Activated naive CD8-positive, alpha-beta T cell treated with anti-CD3 and anti-CD28 coated beads, Interleukin-2, amount 10 ng/mL, durations not matched to agents 7 days and 5 days (primary cell): ENCODE measurements around the gene ADSS1. TPM values are rescaled to one million over a fixed set of nuclear protein-coding genes. Genes with fewer than 3 reads are reported as not detected.
A peak's percentile ranks its signal among the peaks of the same experiment; 100 is the strongest.

Experiments
- ATAC-seq: fragments of 150-1000 bp; cut with Tn5 transposase; one replicate; pipeline ENCODE4 v1.10.0; 2021; ENCODE audit warnings: low read depth, moderate library complexity
- POLR2A ChIA-PET: fragments of 350-600 bp; sonication (Branson Sonifier 250); formaldehyde crosslinking; loops from one replicate; lab custom pipeline; 2021; ENCODE audit warnings: antibody characterized with exemption; lab: Charles Lee
- DNase-seq: peaks from one replicate; pipeline ENCODE4 v3.0.0; 2021
- H3K27ac Mint-ChIP-seq: one replicate; pipeline ENCODE4 v1.8.0; 2022; ENCODE audit warnings: mild to moderate bottlenecking, mixed read lengths
- H3K27me3 Mint-ChIP-seq: one replicate; pipeline ENCODE4 v1.8.0; 2022; ENCODE audit warnings: mild to moderate bottlenecking, moderate library complexity, mixed read lengths
- H3K36me3 Mint-ChIP-seq: one replicate; pipeline ENCODE4 v1.8.0; 2021; ENCODE audit warnings: mild to moderate bottlenecking, mixed read lengths
- H3K4me1 Mint-ChIP-seq: one replicate; pipeline ENCODE4 v1.8.0; 2021; ENCODE audit warnings: mixed read lengths
- H3K4me3 Mint-ChIP-seq: one replicate; pipeline ENCODE4 v1.8.0; 2022; ENCODE audit warnings: mild to moderate bottlenecking, moderate library complexity, mixed read lengths
- H3K9me3 Mint-ChIP-seq: one replicate; pipeline ENCODE4 v1.8.0; 2021; ENCODE audit warnings: mixed read lengths
- total RNA-seq, 2 experiments: library from RNA; stranded (reverse); gene quantifications; one replicate each; pipeline ENCODE4 v1.2.3, GENCODE V29; 2021

ADSS1 gene
- 1 to 10 TPM; 2.4 to 2.8 TPM for total RNA-seq

DNA sequence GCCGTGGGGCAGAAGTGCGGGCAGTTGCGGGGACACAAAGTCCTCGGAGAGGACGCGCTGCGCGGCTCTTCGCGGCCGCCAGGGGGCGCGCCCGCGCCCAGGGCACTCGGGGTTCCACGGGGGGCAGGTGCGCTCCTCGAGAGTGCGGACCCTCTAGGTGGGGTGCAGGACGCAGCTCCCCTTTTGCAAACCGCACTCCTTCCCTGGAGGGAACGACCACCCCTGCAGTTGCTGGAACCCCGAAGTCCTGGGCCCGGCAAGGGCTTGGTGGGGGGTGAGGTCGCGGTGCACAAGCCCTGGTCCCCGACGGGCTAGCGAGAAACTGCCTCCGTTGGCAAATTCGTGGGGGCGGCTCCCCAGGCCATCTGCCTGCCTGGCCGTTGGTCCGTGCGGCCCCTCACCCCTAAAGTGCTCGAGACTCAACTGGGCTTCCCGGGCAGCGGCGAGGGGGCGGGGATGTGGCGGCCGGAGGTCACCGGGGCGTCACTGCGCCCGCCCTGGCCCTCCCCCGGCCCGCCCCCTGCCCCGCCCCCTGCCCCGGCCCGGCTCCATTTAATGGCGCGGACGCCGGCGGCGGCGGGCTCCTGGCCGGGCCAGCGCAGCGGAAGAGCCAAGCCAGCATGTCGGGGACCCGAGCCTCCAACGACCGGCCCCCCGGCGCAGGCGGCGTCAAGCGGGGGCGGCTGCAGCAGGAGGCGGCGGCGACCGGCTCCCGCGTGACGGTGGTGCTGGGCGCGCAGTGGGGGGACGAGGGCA, at the start of gene ADSS1:
Gene ADSS1 (plus strand): TSS at position 579 of the 756 bp plus-strand sequence. CDS start 42 bp downstream, at position 621.
- Mint-ChIP-seq H3K27ac (no peak within 1 kb of the TSS), H3K36me3 (no peaks in the 10 kb centered on the region), H3K9me3 (no peaks in the 10 kb centered on the region), H3K4me3 (peak within 1 kb of the TSS; percentile 55), H3K4me1 (no peaks in the 10 kb centered on the region), H3K27me3 (no peaks in the 10 kb centered on the region)
- peak; percentile 86 for DNase-seq
- peak; percentile 70 for ATAC-seq
- POLR2A ChIA-PET, result no interaction called here

DNA sequence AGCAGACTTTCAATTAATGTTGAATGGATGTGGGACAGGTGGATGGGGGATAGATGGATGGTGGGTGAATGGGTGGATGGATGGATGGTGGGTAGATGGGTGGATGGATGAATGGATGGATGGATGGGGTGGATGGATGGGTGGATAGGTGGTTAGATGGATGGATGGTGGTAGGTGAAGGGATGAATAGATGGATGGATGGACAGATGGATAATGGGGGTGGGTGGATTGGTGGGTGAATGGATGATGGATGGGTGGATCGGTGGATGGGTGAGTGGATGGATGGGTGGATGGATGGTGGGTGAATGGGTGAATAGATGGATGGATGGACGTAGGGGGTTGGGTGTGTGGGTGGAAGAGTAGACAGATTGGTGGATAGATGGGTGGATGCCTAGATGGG, 48.6 kb upstream of the ADSS1 start:
- no peaks in the 10 kb centered on the region for H3K9me3 Mint-ChIP-seq
- H3K27ac Mint-ChIP-seq, result no peak overlapping the region
- POLR2A ChIA-PET, result no interaction called here

DNA sequence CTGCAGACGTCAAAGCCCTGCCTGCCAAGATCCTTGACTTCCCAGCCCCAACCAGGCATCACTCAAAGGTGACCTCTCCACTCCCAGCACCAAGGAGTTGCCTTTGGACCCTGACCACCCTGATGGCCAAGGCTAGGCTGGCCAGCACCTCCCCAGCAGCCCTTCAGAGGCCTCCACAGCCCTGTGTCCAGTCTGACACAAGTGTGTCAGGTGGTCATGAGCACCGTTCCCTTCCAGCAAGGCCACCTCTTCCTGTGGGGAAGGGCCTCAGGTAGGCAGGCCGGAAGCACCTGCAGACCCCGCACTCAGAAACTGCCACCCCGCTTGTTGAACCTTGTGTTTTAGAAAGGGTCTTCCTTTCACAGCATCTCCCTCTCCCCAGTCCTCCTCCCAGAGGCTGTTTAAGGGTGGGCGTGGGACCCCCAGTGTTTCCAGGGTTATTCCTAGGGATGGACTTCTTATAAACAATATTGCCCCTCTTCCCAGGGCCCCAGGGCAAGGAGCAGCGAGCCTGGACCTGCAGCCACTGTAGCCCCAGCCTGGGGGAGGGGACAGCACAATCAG, 47.8 kb upstream of the ADSS1 start:
- H3K27ac Mint-ChIP-seq, result no peak overlapping the region
- H3K9me3 Mint-ChIP-seq, result no peaks in the 10 kb centered on the region
- H3K36me3 Mint-ChIP-seq, result no peaks in the 10 kb centered on the region
- H3K27me3 Mint-ChIP-seq, result no peaks in the 10 kb centered on the region
- H3K4me1 Mint-ChIP-seq, result peaks cover 21% of the 10 kb centered on the region
- POLR2A ChIA-PET, result interaction anchor here (2.0 to 3.4 kb wide), 2 partner anchors 10 to 13 kb away, joined by 6 to 52 read pairs; partner anchors contain the start of gene INF2
- H3K4me3 Mint-ChIP-seq, result no peak overlapping the region
- DNase-seq (no peak), ATAC-seq (no peak)

More for the DNA sequence above, 48.6 kb upstream of the ADSS1 start:
- no peaks in the 10 kb centered on the region for H3K36me3 Mint-ChIP-seq
- no peak overlapping the region for H3K4me3 Mint-ChIP-seq
- peaks cover 21% of the 10 kb centered on the region for H3K4me1 Mint-ChIP-seq
- H3K27me3 Mint-ChIP-seq, result no peaks in the 10 kb centered on the region
- DNase-seq (no peak), ATAC-seq (no peak)

DNA sequence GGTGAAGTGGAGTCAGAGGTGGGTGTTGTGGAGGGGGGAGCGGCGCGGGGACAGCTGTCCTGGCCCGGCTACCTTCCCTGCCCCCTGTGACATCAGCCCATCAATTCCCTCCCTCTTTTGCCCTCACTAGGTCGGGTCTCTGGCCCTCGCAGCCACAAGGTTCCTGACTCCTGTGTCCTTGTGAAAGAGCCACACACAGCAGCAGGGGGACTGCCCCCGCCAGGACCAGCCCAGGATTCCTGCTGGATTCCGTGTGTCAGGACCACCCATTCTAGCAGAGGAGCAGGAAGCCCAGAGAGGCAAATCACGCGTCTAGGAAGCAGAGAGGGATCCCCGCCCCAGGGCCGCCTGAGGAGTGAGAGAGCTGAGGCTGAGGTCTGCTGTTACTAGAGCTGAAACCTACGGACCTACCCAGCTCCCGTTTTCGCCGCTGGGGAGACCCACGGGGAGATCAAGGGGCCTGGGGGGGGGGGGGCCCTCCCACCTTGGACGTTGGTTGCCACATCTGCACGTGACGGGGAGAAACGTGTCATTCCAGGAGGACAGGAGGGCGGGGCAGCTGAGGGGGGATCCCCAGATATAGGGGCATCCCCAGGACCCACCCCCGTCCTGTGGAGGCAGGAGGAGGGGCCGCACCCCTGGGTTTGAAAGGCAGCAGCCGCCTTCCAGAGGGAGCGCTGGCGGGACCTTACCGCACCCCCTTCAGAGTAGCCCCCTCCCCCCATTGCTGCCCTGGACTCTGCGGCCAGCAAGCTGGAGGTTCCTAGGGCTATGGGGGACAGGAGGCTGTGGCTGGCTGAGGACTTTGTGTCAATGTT, 47.1 kb upstream of the ADSS1 start:
- Mint-ChIP-seq H3K4me1 (peaks cover 21% of the 10 kb centered on the region), H3K27me3 (no peaks in the 10 kb centered on the region), H3K27ac (peak overlapping the region; percentile 47), H3K9me3 (no peaks in the 10 kb centered on the region), H3K4me3 (no peak overlapping the region), H3K36me3 (no peaks in the 10 kb centered on the region)
- ATAC-seq (no peak), DNase-seq (no peak)
- POLR2A ChIA-PET, result interaction anchor here (0.9 to 3.4 kb wide), 6 partner anchors 11 to 18 kb away, joined by 3 to 52 read pairs (median 6); partner anchors contain the start of gene INF2

DNA sequence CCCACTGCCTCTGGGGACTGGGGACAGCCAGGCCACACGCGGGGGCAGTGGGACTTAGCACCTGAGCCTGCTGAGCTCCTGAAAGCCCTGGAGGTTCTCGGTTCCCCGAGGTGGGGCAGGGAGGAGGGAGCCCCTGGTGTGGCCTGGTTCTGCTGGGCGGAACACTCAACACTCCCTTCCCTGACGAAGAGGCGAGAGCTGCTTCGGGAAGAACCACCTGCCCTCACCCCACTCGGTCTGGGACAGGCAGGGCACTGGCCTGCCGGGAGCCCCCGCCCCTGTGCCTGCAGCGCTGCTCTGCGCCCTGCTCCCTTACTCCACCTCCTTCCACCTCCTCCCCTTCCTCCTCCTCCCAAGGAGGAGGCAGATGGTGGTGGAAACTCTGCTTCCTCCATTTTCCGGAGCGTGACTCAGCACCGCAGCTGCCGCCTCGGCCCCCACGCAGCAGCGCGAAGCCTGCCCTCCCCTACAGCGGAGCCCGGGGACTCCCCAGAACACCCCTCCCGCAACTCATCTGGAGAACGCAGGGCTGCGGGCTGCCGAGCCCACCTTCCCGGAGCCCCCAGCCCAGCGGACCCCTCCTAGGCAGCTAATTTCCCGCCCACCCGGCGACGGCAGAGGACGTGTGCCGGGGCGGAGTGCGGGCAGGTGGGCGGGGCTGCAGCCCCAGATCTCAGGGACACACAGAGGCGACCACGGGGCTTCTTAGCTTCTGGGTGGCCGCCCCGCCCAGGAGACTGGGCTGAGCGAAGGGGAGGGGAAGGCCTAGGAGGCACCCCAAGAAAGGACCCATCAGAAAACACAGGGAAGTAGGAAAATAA, 46.3 kb upstream of the ADSS1 start:
- H3K4me3 Mint-ChIP-seq, result peak overlapping the region; percentile 78
- ATAC-seq, result peak; percentile 80
- no peaks in the 10 kb centered on the region for H3K9me3 Mint-ChIP-seq
- peak; percentile 84 for DNase-seq
- H3K36me3 Mint-ChIP-seq, result no peaks in the 10 kb centered on the region
- H3K27ac Mint-ChIP-seq, result peak overlapping the region; percentile 87
- H3K27me3 Mint-ChIP-seq, result no peaks in the 10 kb centered on the region
- POLR2A ChIA-PET, result interaction anchor here (0.9 to 3.4 kb wide), 7 partner anchors 11 to 91 kb away, joined by 3 to 52 read pairs (median 5); partner anchors contain the start of gene INF2
- peaks cover 21% of the 10 kb centered on the region for H3K4me1 Mint-ChIP-seq

DNA sequence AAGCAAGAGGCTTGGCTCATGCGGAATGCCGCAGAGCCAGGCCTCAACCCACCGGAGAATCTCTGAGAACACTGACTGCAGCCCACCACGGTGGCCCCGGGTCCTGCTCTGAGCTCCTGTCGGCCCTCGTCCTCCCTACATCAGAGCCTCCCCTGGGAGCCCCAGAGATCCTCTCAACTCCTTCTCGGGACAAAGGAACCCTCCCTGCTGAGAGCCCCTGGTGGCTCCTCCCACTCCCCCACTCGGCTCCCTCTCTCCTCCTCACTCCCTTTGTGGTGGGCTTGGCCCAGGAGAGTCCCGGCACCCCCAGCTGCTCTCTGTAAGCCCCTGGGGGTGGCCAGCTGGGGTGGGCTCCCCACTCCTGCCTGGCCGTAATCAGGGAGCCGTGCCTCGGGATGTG, 45.7 kb upstream of the ADSS1 start:
- Mint-ChIP-seq H3K27me3 (no peaks in the 10 kb centered on the region), H3K27ac (peak overlapping the region; percentile 87), H3K4me1 (peaks cover 21% of the 10 kb centered on the region), H3K4me3 (peak overlapping the region; percentile 78), H3K36me3 (no peaks in the 10 kb centered on the region), H3K9me3 (no peaks in the 10 kb centered on the region)
- ATAC-seq (peak; percentile 18), DNase-seq (no peak)
- POLR2A ChIA-PET, result interaction anchor here (0.9 to 3.4 kb wide), 7 partner anchors 11 to 90 kb away, joined by 3 to 52 read pairs (median 5); partner anchors contain the start of gene INF2

DNA sequence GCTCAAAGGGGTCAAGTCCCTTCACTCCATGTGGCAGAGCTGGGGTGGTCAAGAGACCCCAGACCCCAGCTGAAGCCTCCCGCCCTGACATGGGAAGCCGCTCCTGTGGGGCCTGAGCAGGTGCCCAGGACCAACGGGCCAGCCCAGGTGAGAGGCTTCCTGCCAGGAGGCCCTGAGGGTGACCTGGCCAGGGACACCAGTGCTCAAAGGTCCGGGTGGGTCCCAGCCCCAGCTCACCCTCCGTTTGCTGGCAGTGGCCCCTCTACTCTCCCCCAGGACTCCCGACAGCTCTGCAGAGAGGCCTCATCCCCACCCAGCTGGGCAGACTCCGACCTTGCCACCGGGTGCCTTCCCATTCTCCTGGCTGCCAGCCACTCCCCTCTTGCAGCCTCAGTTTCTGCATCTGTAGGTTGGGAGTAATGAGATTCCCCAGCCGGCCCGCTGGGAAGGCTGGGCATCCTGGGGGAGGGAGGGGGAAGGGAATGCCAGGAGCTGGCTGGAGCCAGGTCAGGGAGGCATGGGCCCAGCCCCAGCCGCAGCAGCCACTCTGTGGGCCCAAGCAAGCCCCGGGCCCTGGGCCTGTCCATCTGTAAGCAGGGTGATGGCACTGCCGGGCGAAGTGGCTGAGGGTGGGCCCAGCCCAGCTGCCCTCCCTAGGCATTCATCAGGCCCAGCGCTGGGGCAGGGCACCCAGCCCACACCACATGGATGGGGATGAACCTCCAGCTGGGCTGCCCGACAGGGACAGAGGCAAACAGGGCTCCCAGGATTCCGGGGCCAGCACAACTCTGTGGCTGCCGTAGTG, 44.9 kb upstream of the ADSS1 start:
- Mint-ChIP-seq H3K4me1 (peaks cover 17% of the 10 kb centered on the region), H3K9me3 (no peaks in the 10 kb centered on the region), H3K27me3 (no peaks in the 10 kb centered on the region), H3K36me3 (no peaks in the 10 kb centered on the region), H3K27ac (peak overlapping the region; percentile 87), H3K4me3 (peak overlapping the region; percentile 78)
- ATAC-seq, result no peak
- POLR2A ChIA-PET, result interaction anchor here (1.1 to 3.4 kb wide), 3 partner anchors 10 to 72 kb away, joined by 3 to 52 read pairs (median 9); partner anchors contain the start of gene INF2
- DNase-seq, result no peak

DNA sequence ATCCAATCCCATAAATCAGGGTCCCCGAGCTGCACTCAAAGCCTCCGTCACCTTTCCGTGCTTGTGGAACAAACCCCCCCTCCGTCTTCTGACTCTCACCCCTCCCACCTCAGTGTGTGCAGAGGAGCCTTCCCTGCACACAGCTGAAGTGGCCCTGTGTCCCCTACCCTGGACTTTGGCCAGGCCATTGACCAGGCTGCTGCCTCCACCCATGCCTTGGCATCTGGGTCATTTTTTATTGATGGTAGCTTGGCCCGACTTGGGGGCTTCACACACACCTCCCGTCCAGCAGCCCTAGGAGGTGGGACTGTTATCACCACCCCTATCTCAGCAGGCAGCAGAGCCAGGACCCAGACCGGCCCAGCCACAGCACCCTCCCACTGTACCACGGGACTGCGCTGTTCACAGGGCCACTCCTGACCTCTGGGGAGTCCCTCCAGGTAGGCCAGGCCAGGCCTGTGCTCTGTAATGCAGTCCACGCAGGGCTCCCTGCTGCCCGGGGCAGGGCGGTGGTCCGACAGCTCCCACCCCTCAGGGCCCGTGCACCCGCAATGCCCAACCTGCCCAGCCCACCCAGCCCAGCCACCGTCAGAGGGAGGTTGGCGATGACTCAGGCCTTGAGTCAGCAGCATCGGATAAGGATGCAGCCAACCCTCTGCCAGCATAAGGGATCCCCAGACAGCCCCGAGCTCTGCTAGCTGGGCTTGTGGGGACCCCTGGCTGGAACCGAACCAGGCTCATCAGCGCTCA, 43.8 kb upstream of the ADSS1 start:
- DNase-seq (no peak), ATAC-seq (no peak)
- POLR2A ChIA-PET, result interaction anchor here (1.1 kb wide), 1 partner anchor 71 kb away, joined by 3 read pairs; no protein-coding TSS in a partner anchor
- Mint-ChIP-seq H3K27me3 (peaks cover 6% of the 10 kb centered on the region), H3K9me3 (no peaks in the 10 kb centered on the region), H3K4me3 (peak overlapping the region; percentile 42), H3K27ac (no peak overlapping the region), H3K36me3 (no peaks in the 10 kb centered on the region), H3K4me1 (peaks cover 16% of the 10 kb centered on the region)

DNA sequence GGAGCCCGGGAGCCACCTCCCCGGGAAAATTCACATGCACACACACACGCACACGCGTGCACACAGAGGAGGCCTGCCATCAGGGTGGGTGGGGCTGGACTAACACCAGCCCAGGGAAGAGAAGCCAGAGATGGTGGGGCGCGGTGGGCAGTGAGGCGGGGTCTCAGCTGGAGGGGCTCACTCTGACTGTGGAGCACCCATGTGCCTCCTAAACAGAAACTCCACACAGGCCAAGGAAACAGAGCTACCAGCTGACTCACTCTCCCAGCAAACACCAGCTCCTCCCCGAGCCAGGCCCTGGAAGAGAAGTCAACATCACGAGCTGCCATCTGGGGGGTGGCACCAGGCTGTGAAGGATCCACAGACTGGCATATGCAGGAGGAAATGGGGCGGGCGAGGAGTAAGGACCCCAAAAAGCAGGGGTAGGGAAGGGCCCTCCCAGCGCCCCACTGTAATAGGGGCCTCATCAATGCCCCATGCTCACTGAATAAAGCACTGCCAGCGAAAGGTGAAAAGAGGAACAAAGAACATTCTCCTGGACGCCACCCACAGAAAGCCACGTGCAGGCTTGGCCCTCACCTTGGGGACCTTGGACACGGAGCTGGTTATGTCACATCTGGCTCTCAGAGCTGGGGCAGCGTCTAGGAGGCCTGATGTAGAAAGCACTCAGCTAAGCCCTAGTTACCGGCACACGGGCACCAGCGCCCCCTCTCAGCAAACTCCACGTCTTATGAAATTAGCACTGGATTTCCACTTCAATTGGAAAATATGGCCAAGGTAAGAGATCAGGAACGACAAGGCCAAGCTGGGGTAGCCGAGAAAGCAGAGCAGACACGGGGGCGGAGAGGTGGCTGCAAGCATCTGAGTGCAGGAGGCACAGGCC, 43.0 kb upstream of the ADSS1 start:
- POLR2A ChIA-PET, result no interaction called here
- Mint-ChIP-seq H3K27ac (peak overlapping the region; percentile 32), H3K9me3 (no peaks in the 10 kb centered on the region), H3K4me1 (peaks cover 19% of the 10 kb centered on the region), H3K27me3 (peaks cover 6% of the 10 kb centered on the region), H3K36me3 (no peaks in the 10 kb centered on the region), H3K4me3 (no peak overlapping the region)
- no peak for DNase-seq
- ATAC-seq, result no peak

DNA sequence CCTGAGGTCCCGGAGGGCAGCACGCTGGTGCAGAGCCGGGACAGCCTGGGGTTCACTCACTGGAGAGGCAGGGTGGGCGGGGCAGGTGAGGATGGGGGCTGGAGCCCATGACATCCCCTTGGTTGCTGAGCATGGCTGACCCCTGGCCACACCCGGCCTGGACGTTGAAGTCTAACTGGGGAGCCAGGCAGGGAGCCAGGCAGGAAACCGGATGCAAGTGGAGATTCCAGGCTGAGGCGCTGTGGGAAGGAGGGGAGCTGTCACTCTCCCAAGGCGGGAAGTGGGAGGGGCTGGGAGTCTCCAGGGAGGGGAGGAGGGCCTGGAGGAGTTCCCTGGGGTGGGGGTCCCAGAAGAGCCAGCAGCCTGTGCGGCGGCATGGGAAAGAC, 42.3 kb upstream of the ADSS1 start:
- POLR2A ChIA-PET, result no interaction called here
- no peak overlapping the region for H3K27ac Mint-ChIP-seq
- peaks cover 6% of the 10 kb centered on the region for H3K27me3 Mint-ChIP-seq
- ATAC-seq, result no peak
- DNase-seq, result no peak
- no peaks in the 10 kb centered on the region for H3K9me3 Mint-ChIP-seq
- H3K36me3 Mint-ChIP-seq, result no peaks in the 10 kb centered on the region
- peaks cover 26% of the 10 kb centered on the region for H3K4me1 Mint-ChIP-seq
- no peak overlapping the region for H3K4me3 Mint-ChIP-seq
